HPDE6-E6E7 (cell line): ENCODE measurements around the gene CDC42BPA.
"Not testable (repeated sequence)": the region's sequence is repeated elsewhere in the genome, so short reads cannot be mapped to it uniquely, and the experiment has no call there.

Experiments
- DNase-seq: peaks from one replicate; pipeline ENCODE4 v3.0.0; 2011; ENCODE audit warnings: missing footprints; ENCODE audit errors: extremely low spot score

CDC42BPA gene, protein sequence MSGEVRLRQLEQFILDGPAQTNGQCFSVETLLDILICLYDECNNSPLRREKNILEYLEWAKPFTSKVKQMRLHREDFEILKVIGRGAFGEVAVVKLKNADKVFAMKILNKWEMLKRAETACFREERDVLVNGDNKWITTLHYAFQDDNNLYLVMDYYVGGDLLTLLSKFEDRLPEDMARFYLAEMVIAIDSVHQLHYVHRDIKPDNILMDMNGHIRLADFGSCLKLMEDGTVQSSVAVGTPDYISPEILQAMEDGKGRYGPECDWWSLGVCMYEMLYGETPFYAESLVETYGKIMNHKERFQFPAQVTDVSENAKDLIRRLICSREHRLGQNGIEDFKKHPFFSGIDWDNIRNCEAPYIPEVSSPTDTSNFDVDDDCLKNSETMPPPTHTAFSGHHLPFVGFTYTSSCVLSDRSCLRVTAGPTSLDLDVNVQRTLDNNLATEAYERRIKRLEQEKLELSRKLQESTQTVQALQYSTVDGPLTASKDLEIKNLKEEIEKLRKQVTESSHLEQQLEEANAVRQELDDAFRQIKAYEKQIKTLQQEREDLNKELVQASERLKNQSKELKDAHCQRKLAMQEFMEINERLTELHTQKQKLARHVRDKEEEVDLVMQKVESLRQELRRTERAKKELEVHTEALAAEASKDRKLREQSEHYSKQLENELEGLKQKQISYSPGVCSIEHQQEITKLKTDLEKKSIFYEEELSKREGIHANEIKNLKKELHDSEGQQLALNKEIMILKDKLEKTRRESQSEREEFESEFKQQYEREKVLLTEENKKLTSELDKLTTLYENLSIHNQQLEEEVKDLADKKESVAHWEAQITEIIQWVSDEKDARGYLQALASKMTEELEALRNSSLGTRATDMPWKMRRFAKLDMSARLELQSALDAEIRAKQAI (N-terminal part only)

DNA sequence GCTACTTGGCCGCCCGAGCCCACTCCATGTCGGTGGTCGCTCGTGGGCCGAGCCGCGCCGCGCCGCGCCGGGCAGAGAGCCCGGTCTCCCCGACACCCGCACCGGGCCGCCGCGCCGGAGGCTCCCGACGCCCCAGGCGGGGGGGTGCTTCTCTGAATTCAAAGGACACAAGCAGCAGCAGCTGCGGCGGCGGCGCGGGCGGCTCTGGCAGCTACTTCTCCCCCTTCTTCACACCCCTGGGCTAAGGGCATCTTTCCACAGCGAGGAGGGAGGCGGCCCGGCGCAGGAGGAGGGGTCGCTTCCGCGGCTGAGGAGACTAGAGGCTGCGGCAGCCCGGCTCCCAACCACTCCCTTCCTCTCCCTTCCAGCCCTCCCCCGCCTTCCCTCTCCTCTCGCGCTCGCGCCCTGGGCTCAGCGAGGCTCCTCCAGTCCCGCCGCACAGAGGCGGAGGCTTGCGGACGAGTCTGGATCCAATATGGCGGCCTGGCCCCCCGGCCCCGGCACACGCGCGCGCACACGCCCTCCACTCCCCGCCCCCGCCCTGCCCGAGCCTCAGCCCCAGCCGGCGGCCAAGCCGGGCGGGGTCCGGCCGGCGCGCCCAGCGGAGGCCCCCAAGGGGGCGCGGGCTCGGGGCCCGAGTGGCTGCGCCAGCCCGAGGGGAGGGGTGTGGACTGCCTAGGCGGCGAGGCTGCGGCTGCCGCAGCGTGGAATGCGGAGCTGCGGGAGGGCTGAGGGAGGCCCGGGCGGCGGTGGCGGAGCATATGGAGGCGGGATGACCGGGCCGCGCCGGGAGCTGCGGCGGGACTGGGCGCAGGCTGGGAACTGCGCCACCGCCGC is at the start of gene CDC42BPA:
Gene CDC42BPA (minus strand): TSS at position 477 of the 837 bp plus-strand sequence. CDS start 1,310 bp downstream, outside the sequence.
- DNase-seq: peak; percentile 52

DNA sequence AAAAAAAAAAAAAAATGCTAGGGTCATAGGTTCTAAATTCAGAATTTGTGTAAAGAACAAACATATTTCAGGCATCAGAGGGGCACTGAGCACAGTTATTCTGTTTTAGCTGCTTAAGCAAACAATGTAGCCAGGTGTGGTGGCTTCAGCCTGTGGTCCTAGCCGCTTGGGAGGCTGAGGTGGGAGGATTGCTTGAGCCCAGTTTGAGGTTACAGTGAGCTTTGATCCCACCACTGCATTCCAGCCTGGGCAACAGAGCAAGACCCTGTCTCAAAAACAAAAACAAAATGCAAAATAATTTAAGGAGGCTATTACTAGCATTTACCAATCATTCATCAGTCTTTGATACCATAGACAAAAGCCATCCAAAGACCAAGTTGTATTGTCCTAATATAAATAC is 49.7 kb upstream of the CDC42BPA start:
- DNase-seq: no peak

DNA sequence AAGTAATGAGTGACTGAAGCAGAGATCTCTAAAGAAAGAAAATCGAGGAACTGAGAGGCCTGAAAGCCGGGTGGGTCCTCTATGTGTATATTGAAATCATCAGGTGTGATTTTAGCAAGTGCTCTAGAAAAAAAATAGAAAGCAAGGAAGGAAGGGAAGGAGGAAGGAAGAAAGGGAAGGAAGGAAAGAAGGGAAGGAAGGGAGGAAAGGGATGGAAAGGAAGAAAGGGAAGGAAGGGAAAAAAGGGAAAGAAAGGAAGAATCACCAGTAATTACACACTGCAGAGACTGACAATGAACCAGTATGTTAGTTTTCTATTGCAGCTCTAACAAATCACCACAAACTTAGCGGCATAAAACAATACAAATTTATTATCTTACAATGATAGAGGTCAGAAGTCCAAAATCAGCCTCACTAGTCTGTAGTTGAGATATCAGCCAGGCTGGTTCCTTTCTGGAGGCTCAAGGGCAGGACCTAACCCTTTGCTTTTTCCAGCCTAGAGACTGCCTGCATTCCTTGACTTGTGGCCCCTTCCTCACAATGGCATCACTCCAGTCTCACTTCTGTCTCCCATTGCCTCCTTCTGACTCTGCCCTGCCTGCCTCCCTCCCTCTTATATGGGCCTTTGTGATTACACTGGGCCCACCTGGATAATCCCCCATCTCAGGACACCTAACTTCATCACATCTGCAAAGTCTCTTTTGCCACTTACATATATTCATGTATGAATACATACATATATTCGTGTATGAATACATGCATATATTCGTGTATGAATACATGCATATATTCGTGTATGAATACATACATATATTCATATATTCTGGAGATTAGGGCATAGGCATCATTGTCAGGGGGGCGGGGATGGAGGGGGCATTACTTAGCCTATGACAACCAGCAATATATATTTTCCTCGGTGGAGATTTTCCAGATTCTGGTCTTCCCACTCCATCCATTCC is 47.5 kb upstream of the CDC42BPA start:
- DNase-seq: no peak

DNA sequence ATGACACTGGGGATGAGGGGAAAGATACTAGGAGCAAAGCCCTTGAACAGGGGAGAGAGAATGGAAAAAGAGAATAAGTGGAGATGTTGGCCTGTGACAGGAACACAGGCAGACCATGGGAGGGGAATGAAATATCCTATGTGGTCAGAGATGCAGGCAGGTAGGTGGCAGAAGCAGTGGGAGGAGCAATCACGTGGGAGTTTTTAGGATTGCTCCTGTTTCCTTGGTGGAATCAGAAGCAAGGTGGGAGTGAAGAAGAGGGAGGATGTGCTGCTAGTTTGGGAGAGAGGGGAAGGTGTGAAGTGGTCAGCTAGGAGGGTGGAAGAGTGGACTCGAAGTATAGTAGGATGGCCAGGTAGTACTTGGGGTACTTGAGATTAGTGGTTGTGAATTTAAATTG is 46.4 kb upstream of the CDC42BPA start:
- no peak for DNase-seq

DNA sequence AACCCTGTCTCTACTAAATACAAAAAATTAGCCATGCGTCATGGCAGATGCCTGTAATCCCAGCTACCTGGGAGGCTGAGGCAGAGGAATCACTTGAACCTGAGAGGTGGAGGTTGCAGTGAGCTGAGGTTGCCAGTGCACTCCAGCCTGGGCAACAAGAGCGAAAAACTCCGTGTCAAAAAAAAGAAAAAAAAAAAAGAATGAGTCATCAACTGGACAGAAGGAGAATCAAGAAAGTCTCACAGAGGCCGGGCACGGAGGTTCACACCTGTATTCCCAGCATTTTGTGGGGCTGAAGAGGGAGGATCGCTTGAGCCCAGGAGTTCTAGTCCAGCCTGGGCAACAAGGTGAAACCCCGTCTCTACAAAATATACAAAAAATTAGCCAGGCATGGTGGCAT is 45.5 kb upstream of the CDC42BPA start:
- DNase-seq: no peak

DNA sequence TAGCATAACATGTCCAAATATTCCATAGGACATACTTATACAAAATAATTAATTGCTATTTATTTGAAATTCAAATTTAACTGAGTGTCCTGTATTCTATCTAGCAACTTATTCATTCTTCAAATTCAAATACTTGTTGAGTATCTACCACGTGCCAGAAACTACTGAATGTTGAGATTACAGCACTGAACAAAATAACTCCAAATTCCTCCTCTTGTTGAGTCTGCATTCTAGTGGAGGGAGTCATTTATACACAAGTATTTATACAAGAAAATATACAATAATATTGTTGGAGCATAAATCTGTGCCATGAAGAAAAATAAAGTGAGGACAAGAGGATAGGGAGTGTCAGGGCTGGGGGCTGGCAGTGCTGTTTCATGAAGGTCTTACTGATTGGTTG is 43.7 kb upstream of the CDC42BPA start:
- DNase-seq: no peak

DNA sequence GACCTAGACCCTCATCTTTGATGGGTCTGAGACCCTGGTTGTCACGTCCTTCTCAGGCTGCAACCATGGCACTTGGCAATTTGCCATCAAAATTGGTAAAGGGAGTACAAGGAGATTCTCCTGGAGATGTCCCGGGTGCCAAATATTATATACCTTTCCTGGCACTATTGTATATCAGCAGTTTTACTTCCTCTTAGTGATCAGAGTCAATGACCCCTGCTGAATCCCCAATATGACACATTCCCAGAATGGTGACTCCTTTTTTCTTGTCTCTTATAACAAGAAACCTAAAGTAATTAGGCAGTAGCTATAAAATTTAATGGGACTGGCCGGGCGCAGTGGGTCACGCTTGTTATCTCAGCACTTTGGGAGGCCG is 39.6 kb upstream of the CDC42BPA start:
- no peak for DNase-seq

DNA sequence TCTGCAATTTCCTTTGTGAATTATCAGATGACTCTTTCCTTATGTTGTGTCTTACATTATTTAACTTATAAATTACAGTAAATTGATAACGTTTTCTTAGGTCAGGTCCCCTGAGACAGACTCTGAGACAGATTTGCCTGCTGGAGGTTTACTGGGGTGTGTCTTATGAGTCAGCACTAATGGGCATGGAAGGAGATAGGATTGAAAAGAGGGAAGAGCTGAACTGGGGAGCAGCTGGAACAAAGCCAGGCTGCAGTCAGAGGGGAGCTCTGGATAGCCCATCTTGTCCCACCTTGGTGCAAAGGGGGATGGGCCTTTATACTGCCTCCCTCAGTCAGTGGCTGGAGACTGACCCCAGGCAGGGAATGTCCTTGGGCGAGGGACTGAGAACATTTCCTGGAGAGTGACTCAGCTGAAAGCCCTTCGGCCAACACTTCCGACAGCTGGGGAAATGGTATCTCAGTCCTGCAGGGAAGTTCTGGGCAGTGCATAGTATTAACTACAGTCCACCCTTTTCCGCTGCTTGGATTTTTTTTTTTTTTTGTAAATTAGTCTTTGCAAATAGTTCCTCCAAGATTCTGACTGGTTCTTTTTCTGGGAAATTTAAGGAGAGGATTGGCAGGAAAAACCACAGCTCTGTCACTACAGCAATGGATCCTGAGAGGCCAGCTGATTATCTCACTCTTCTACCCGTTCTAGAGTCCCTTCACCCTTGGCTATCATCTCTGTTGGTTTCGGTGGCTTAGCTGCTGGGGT is 39.1 kb upstream of the CDC42BPA start:
- peak; percentile 82 for DNase-seq

DNA sequence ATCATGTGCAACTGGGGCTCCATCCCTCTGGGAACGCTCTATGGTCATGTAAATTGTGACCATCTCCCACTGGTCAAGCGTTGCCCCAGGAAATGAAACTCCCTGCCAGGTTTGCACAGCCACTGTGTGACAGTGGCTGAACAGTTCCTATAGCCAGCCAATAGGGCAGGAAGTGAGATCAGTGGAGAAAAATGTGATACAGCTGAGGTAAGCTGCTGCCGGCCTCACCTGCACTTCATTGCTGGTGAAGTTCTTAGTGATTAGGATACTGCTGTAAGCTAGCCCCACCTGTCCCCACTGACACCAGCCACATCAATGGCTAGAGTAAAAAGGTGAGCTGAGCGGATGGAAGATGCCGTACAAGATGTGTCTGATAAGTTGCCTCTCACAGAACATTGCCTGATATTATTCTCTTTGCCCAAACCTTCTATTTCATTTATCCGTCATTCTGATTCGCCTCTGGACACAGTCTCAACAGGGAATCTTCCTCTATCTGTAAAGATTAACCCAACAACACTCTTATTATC is 38.4 kb upstream of the CDC42BPA start:
- peak; percentile 68 for DNase-seq

DNA sequence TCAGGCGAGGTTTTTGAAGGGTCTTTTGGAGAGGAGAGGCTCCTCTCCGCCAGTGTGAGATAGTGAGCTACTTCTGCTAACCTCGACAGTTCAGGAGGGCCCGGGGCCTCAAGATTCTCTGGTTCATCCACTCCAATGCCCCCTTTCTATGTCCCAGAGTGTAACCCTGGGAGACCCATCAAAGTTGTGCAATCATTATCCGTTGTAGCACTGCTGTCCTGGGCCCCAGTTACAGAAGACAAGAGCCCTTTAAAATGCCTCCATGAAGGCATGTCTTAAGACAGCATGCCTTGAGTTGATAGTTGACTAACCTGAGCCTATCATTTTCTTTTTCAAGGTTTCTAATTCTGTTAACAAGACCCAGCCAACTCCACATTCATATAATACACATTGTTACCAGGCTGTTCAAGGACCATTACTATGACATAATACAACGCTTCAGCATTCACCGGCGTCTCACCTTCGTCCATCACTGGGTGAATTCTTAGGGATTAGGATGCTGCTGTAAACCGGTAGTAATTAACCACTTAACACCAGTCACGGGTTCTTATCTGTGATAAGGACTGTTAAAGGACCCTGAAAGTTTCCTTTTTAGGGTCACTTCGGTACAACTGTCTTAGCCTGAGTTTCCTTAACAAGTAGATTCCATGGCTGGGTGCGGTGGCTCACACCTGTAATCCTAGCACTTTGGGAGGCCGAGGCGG is 37.4 kb upstream of the CDC42BPA start:
- no peak for DNase-seq

DNA sequence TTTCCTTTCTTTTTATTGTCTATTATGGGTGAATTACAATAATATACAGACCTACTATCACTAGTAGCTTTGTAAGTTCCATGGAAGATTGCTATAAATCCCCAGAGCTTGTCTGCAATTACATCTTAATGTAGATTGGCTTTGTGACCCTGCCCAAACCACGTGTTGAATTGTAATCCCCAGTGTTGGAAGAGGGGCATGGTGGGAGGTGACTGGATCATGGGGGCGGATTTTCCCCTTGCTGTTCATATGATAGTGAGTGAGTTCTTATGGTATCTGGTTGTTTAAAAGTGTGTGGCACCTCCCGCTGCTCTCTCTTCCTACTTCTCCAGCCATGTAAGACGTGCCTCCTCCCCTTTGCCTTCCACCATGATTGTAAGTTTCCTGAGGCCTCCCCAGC is 34.9 kb upstream of the CDC42BPA start:
- no peak for DNase-seq

DNA sequence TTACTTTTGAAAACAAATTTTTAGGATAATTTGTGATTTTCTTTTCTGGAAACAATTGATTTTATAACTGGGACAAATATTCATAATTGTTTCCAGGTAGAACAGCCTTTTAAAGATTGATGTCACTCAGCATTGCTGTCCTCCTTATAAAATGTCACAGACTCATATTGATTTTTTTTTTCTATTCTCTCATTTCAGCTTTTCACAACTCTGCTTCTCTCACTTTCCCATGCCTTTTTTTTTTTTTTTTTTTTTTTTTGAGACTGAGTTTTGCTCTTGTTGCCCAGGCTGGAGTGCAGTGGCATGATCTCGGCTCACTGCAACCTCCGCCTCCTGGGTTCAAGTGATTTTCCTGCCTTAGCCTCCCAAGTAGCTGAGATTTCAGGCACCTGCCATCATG is 33.9 kb upstream of the CDC42BPA start:
- DNase-seq: not testable (repeated sequence)

DNA sequence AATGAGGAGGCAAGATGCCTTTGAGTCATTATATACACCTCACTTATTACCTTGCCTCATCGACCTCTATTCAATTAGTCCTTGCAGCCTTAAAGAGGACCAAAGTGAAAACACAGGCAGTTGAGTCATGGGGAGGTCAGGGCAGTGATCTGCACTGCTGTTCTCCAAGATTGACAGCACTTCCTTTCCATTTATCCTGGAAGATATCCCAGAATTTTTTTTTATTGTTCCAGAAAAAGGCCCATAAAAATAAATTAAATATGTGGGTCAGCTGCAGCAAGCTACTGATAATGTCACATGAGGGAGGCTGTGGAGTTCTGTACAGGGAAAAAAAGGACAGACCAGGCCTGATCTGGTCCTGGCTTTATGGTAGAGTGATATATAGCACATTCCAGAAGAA is 33.2 kb upstream of the CDC42BPA start:
- no peak for DNase-seq

DNA sequence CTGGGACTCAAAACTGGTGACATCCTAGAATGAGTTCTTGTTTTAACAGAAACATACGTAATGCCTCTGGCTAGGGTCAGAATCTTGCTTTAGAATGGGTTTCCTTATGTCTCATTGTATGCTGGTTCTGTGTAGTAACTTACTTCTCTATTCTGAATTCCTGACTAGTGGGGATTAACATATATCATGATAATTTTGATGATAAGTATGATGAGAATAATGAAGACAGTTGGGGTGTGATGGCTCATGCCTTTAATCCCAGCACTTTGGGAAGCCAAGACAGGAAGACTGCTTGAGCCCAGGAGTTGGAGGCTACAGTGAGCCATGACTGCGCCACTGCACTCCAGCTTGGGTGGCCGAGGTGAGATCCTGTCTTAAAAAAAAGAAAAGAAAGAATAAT is 31.7 kb upstream of the CDC42BPA start:
- no peak for DNase-seq

DNA sequence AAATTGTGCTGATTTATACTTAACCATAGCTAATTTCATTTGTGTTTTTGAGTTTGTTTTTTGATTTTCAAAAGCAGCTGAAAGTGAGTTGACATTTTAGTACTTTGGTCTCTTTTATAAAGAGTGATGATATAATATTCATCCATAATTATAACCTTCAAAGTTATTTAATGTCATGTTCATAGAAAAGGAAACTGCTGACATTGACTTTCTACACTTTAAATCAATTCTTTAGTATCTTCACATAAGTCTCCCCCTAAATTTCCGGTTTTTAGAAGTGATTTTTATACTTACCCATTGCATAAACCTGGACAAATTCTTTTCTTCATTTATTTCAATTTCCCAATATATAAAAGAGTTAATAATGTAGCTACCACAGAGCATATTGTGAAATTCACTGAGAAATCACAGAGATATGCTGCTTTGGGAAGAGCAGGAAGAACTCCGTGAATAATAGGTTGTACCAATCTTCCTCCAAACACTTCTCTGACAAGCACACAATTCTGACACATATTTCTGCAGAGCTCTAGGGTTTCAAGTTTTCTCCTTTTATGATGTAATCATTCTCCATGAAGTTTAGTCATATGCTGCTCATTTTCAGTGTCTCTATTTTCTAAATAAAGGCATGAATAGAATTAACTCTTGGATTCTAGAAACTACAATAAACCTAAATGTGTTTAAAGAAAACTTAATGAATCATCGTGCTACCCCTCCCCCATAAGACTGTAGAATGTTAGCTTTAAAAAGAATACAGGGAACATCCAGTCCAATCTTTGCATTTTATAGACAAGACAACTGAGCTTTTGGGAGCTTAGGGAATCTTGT is 25.6 kb upstream of the CDC42BPA start:
- DNase-seq: peak; percentile 75

DNA sequence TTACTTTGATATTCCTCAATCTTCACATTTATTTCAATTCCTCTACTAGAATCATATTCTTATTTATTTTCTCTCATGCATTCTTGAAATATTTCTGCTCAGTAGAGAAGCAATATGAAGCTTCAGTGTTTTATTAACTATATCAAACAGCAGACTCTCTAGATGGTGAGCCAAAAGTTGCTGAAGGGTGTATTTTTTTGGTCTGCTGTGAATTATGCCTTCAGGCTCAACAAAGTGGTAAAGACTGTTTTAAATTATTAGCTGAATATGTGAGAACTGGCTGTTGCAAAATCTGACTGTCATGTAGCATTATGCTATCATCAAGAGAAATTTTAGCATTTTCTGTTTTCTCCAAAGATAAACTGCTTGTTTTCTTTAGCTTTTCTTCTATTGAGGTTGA is 24.9 kb upstream of the CDC42BPA start:
- no peak for DNase-seq

DNA sequence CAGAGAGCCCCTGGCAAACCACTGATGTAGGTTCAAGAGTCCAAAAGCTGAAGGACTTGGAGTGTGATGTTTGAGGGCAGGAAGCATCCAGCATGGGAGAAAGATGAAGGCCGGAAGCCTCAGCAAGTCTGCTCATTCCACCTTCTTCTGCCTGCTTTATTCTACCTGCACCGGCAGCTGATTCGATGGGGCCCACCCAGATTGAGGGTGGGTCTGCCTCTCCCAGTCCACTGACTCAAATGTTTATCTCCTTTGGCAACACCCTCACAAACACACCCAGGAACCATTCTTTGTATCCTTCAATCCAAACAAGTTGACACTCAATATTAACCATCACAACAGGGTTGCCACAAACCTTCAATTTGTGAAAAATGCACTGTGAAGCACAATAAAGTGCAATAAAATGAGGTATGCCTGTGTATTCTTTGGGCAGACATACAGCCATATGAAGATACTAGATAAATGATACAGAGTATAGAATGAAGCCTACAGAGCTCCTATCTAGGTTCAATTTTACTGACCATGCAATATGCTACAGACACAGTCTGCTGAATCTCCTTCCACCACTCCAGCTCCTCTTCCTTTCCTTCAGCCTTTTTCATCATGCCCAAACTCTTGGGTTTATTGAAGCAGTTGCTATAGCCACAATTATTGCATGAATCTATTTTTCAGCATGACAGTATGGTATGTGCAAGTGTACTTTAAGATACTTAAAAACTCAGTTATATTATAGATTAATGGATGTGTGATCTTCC is 24.0 kb upstream of the CDC42BPA start:
- DNase-seq: no peak
